Heart left ventricle (tissue), 13 donors: ENCODE data around the gene PIP5K1C.

Source experiments
- CTCF ChIP-seq, 12 donors: fragments of 200-600 bp; sonication (generic) in 4 of 12; IDR thresholded peaks; one replicate each; pipeline versions ENCODE4 v1.5.0 to v1.8.0; 2018 to 2022; ENCODE audit warnings: antibody characterized with exemption in 12 of 12, mild to moderate bottlenecking in 5 of 12
- POLR2A ChIP-seq, 2 donors: fragments of 450-650 bp; IDR thresholded peaks; one replicate each; pipeline ENCODE4 v1.6.1; 2017; ENCODE audit warnings: antibody characterized with exemption in 2 of 2, mild to moderate bottlenecking in 2 of 2, moderate library complexity in 2 of 2
- donor health status: ischemic (EF 13 %, LVEDD 7.1; RV severe dilation, severe dysfunction).
- donor health status: DM: no; HTN: yes; CAD: no.
- donor health status: DM: no; HTN: no; CAD: no.
- donor health status: ischemic (EF 25% LVEDD 6.9; RV normal size, moderate dysfunction).
- donor health status: ischemic (EF 25% LVEDD 5.7; RV mildly dilated, moderate dysfunction).
- donor health status: ischemic (EF 35%, LVEDD 5.7; RV mildly dilated, moderate dysfunction).
- donor health status: nonischemic (EF 11% LVEDD 7.7; RV severe dilation, severe dysfunction).
- donor health status: DM: yes; HTN: yes; CAD: no.
- donor health status: PGD.
- donor health status: ischemic (EF 29% LVEDD 5.4; RV normal size, mild dysfunction).
- donor health status: nonischemic (EF 23%, LVEDD 6.1; RV moderate dilation, normal function).

GRCh38 chr19:3651684-3652083 is 48.6 kb downstream of the PIP5K1C start:
- TF ChIP-seq POLR2A (IDR thresholded peaks at IDR 0.05) = no peak
- no peak for TF ChIP-seq CTCF (IDR thresholded peaks at IDR 0.05)
